ENCODE measurements around the gene GCFC2.

GCFC2 gene

DNA sequence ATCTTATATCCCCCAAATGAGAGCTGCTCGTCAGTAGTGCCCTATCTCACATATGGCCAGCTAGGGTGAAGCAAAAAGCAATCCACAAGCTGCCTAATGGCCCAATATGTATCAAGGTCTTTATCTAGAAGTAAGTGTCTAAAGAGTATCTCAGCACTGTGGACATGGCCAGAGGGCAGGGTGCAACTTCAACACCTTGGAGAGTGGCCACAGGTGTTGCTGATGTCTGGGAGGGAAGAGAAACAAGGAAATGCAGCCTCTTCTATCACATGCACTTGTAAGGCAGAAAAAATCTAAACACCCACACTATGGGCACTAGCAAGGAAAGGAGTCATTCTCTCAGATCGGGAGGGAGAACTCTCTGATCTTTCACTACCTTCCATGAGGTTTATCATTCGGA, 87.8 kb downstream of the GCFC2 start:
- DNase-seq (ENCODE audit: low read depth), result no peak

DNA sequence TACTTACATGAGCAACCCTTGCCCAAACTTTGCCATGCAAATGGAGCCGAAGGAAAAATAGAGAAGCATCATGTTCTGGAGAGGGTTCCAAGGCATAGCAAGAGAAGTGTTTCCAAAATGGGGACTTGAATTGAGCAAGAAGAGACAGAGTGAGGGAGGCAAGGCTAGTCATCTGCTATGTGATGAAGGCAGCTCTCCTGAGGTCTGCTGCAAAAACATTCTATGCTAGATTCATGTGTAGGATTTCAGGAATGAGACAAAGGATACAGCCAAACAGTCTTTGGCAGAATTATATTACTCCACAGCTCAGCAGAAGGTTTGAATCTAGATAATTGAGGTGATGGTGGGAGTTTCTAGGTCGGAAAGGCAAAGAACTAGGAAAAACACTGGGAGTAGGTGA, 88.2 kb downstream of the GCFC2 start:
- no peak for DNase-seq (ENCODE audit: low read depth)

- no peak for DNase-seq (ENCODE audit: low read depth)
Measured at GRCh38 chr2:75621228-75621627, 89.5 kb downstream of the GCFC2 start.

DNA sequence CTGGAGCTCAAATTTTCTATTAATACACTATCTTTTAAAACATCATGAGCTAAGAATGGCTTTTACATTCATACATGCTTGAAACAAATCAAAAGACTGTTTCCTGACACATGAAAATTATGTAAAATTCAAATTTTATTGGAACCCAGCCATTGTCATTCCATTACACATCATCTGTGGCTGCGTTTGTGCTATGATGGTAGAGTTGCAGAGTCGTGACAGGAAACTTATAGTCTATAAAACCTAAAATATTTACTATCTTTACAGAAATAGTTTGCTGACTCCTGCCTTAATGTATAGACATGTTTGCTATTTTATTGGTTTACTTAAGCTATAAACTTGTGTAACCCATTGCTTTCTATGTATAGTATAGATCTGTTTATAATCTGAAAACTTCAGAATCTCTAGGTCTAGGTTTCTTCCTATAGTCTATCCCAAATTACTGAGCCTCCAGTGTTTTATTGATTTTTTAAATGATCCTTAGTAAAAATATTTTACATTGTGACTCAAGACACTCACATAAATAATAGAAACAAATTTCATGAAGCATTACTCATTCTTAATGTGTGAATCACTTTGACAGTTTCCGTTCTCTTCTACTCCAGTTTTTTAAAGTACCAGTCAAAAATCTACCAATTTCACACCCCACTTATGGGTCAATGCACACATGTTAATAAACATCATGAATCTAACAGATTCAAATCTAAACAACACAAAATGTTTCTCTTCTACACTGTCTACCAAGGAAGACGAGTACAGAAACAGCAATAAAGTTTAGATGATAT, 90.6 kb downstream of the GCFC2 start:
- peak; percentile 75 for DNase-seq (ENCODE audit: low read depth)

DNA sequence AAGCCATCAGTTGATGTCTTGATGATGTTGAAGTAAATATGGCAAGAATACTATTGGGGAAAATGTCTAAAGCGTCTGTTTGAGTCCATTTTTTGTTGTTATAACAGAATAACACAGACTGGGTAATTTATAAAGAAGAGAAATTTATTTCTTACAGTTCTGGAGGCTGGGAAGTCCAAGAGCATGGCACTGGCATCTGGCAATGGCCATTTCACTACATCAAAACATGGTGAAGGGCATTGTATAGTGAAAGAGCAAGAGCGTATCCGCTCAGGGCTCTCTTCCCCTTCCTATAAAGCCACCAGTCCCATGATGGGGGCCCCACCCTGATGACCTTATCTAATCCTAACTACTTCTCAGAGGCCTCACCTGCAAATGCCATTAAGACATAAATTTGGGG, 93.8 kb downstream of the GCFC2 start:
- DNase-seq (ENCODE audit: low read depth), result no peak

DNA sequence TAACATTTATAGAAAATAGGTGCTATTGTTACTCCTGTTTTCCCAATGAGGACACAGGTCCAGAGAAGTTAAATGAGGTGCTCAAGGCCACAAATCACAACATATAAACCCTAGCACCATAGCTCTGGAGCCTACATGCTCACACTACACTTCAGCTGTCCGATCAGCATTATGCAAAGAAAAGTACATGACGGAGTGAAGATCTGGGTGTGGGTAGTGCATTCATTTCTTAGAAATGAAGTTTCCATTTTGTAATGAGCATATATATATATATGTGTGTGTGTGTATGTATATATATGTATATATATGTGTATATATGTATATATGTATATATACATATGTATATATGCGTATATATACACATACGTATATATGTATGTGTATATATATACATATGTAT, 94.3 kb downstream of the GCFC2 start:
- DNase-seq (ENCODE audit: low read depth), result no peak

- peak; percentile 81 for DNase-seq (ENCODE audit: low read depth)
Measured at GRCh38 chr2:75614162-75614651, 96.5 kb downstream of the GCFC2 start.

- DNase-seq (ENCODE audit: low read depth), result no peak
Measured at GRCh38 chr2:75612862-75613243, 97.9 kb downstream of the GCFC2 start.

Data from ELR (cell line).